HG02943 (cell line): ENCODE data around the gene FRMD4B.
"Not testable (repeated sequence)": the region's sequence is repeated elsewhere in the genome, so short reads cannot be mapped to it uniquely, and the experiment has no call there.

Experiments used
- ATAC-seq: cut with Tn5 transposase; IDR thresholded peaks from one replicate; pipeline ENCODE4 v1.9.1; 2021; ENCODE audit warnings: mild to moderate bottlenecking, low read depth, moderate library complexity; ENCODE audit not compliant: unreplicated experiment

FRMD4B gene

DNA sequence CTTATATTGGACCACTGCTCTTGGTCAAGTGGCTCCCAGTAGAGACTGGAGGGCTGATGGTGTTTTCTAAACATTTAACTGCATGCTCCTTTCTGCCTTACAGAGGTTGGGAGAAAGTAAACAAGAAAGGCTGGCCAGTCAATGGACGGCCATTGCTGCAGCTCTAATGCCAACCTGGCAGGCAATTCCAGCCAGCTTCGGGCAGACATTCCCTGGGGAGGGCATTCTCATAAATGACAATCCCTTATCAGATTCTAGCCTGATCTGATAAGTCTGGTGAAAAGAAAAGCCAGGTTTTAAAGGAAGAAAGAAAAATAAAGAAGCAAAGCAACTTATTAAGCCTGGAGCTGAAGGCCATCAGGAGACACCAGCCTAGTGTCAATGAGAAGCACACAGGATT lies 60.7 kb downstream of the FRMD4B start:
- ATAC-seq = no peak

DNA sequence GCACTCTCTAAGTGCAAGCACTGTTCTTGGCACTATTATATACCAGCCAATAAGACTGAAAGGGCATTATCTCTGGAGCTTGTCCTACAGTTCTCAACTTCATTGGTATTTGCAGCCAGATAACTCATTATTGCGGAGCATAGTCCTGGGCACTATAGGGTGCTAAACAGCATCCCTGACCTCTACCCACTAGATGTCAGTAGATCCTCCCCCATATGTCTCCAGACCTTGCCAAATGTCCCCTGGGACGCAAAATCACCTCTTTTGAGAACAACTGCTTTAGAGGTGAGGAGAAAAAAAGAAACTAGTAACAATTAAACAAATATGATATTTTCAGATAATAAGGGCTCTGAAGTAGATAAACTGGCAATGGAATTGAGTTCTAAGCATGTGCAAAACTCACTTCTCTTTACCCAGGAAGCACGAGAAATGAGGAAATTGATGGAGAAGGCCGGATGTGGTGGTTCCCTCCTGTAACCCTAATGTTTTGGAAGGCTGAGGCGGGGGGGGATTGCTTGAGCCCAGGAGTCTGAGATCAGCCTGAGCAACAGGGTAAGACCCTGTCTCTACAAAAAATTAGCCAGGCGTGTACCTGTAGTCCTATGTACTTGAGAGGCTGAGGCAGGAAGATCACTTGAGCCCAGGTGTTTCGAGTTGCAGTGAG lies 61.4 kb downstream of the FRMD4B start:
- no peak for ATAC-seq

DNA sequence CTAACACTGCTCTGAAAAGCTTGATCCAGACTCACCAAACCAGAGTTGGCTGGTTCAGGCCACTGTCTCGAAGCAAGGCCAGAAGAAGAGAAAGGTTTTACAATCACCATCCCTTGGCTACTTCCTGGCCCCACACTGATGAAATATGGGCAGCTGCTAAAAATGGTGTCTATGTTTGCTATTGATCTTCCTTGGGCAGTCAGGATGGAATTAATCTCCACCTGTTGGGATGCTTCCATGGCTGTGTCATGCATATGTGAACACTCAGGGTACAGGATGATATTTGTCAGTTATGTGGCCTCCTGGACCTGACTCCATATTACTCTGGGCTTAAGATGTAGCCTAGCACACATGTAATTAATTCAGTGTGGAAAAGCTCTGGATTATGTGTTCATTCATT lies 61.9 kb downstream of the FRMD4B start:
- no peak for ATAC-seq

DNA sequence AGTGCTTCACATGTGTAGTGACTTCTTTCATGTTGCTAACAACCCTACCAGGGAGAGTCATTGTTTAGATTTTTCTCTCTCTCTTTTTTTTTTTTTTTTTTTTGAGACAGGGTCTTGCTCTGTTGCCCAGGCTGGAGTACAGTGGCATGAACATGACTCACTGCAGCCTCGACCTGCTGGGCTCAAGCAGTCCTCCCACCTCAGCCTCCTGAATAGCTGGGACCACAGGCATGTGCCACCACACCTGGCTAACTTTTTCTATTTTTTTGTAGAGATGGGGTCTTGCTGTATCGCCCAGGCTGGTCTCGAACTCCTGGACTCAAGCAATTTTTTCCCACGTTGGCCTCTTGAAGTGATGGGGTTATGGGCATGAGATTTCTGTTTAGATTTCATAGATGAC lies 63.4 kb downstream of the FRMD4B start:
- not testable (repeated sequence) for ATAC-seq

DNA sequence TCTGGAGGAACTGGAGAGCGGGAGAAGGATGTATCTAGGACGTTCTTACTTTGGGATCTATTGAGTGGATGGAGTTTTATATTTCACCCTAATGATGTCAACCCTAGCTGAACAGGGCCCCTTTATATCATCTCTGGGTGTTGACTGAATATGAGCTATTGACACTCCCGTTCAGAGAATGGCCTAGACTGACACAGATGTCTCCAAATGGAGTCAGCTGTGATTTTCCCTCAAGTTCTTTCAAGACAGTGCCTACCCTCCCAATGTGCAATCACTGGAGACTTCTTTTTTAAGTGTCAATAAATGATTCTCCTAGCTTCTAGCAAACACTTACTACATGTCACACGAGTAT lies 63.8 kb downstream of the FRMD4B start:
- no peak for ATAC-seq

DNA sequence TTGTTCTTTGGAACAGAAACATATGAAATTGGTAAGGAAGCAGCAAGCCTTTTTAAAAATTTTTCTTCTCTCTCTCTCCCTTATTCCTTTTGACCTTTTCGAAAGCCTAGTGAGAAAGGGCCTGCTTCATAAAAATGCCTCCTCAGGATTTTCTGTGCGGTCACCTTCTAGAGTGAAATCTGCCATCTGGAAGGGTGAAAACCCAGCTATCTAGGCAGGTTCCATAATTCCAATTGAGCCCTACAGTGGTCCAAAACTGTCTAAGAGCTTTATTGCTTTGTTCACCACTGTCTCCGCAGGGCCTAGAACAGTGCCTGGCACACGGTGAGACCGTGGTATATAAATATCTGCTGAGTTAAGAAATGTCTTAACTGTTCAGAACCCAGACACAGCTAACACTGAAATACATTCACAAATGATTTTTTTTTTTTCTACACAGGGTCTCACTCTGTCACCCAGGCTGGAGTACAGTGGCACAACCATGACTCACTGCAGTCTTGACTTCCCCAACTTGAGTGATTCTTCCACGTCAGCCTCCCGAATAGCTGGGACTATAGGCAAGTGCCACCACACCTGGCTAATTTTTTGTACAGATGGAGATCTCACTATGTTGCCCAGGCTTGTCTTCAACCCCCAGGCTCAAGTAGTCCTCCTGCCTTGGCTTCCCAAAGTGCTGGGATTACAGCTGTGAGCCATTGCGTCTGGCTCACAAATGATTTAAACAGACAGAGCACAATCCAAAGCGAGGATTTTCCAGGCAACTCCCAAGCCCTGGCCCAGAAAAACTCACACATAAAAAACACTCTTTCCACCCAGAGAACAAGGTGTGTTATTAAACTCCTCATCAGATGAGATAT lies 64.4 kb downstream of the FRMD4B start:
- ATAC-seq = no peak

DNA sequence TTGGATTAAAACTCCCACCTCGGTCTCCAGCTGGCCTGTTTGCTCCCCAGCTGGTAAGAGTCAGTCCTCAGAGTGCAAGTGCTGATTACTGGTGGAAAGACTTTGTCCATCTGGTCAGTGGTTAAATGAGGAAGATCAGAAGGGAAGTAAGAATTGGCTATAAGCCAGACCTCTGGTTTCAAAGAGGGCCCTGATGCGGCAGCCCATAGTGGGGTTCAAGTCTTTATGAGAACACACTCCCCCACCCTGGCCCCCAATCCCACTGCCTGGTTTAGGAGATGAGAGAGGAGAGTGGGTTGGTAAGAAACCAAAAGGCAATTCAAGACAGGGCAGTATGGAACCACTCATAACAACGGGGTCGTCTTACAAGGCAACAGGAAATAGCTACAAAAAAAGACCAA lies 65.0 kb downstream of the FRMD4B start:
- ATAC-seq = no peak

DNA sequence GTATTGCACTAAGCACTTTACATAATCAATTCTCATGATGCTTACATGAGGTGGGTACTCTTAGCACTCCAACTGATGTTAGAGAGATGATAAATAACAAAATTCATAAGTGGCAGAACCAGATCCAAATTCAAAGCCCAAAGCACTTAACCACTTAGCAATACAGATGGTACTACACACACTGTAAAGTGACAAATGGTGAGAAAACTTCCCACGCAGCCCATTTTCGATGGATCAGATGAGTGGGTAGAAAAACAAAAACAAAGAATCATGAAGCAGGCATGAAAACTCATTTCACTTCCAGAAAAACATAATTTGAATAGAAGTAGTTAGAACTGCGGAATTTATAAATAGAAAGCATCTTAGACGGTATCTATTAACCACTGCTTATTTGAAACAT lies 66.2 kb downstream of the FRMD4B start:
- ATAC-seq = no peak

DNA sequence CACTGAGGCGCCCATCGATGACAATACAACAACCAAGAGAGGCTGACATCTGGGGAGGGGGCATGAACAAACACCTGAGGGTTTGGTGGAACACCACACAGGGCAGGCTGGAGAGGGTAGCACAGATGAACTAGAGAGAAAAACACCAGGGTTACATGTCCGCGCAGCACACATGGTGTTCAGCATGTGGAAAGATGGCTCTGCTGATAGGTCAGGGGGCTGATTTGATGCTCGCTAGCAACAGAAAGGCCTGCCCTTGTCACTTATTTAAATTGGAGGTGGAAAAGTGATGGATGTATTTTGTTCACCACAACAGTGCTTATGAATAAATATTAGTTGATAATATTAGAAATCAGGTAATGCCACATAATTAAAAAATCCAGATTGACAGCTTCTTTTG lies 67.5 kb downstream of the FRMD4B start:
- ATAC-seq = no peak

DNA sequence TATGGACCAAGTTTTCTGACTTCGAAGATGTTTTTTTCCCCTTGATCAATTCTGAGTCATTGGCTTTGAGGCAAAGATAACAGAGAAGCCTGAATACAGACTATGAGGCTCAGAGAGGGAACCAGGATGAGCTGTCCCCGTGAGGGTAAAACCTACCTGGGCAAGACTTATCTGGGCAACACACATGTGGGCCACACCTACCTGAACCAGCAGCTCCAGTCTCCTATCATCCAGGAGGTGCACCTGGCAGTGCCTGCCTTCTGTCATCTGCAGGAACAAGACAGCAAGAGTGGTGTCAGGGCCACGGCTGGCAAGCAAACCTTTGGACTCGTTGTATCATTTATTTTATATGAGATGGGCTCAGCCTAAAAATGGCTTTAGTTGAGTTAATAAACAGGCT lies 72.6 kb downstream of the FRMD4B start:
- no peak for ATAC-seq

DNA sequence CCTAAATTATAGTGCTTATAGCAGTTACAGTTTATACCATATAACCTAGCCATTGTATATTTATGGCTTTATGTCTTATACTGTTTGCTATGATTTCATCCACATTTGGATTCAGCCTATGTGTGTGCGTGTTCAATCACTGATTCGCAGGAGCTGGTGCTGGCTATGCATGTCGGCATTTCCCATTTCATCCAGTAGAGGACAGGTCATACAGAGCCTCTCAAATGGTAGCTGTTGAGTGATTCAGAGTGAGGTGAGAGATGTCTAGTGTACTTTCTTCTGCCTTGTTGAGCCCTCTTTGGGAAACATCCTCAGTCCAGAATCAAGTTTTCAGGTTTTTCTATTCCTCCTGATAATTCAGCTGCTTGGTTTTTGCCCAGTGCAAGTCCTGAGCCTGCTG lies 76.1 kb downstream of the FRMD4B start:
- no peak for ATAC-seq

DNA sequence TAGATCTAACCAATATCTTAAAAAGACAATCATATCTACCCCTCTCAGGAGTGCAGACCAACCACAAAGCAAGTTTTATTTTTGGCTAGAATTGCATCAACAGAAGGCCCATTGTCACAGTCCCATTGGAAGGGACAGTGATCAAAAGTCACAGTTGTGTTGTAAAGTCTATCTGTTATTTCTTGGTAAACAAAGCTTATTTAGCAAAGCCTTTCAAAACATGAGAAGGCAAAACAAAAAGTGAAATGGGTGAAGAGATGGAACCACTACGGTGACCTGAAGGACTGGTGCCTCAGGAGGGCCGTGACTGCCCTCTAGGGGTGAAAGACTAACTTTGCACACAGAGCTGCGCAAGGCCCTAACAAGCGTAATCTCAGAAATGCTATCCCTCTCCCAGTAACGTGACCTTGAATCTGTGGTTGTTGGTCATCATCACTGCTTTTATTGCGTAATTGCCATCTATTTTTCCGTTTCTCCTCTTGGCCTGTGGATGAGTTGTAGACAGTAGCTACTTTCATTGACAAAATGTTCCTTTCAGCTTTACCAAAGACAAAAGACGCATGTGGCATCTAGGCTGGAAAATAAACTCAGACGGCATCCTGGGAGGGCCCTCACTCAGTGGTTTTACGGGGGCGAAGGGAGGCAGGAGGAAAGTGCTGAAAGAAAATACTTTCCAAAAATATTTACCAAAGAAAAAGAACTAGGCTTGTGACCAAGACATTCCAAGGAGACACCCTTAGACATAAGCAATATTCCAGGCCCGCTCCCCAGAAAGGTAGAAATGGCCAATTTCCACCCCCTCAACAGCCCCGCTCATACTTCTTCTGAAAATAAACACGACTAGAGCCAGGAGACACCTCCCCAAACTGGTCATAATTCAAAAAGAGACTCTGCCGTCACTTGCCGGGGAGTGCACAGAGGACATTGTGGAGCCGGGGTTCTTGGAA lies 79.4 kb downstream of the FRMD4B start:
- peak; percentile 88 for ATAC-seq

DNA sequence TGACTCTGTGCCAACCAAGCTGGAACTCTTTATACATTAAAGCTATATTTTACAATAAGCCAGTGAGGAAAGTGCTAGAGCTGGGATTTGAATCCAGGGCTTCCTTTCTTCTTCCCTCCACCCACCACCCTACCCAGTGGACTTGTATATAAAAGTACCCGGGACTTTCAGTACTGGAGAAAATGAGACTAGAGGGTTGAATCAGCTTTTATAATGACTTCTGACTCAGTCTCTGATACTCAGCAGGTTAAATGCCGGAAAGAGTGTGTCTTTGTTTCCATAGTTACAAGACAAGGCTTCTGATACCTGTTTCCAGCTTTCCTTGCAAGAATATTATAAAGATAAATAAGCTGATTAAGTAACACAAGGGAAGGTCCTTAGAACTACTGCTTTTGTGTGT lies 80.9 kb downstream of the FRMD4B start:
- no peak for ATAC-seq

DNA sequence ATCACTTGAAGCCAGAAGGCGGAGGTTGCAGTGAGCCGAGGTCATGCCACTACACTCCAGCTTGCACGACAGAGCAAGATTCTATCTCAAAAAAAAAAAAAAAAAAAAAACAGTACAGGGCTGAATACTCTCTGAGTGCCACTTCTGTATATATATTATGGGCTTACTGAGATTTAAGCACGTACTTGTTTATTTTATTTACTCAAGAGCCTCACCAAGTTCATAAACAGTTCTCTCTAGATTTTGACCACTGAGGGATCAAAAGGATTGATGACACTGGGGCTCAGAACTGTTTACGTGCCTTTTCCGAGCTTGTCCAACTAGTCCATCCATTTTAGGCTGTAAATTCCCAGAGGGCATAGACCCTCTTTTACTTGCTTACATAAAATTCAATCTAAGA lies 81.5 kb downstream of the FRMD4B start:
- ATAC-seq = no peak

DNA sequence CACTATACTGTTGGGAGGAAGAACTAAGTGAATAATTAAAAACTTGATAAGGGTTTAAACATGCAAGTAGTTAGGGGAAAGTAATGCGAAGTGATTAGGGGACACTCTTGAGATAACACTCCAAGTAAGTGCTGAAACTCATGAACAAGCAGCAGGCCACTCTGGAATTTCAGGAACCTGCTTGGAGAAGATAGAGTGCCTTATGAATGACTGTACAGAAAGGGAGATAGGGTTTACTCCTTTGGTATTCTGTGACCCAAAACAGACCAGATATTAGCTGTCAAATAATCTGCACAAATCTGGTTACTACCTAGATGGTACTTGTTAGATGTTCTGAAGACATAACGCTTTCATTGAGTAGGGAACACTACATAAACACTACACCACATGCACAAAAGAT lies 85.6 kb downstream of the FRMD4B start:
- no peak for ATAC-seq

DNA sequence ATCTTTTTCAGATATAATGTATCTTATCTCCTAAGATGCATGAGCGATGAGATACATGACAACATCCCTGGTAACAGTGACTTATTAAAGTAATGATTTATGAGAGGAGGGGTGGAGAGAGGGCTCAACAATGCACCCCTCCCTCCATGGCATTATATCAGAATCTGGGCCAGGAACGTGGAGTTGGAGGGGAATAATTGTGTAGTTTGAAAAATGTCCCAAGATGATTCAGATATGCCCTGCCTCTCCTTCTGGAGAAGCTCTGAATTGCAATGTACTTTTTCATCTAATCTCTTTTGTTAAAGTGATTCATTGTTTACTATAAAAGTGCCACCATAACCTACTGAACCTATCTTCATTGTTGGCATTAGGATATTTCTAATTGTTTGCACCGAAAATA lies 86.5 kb downstream of the FRMD4B start:
- ATAC-seq = no peak

DNA sequence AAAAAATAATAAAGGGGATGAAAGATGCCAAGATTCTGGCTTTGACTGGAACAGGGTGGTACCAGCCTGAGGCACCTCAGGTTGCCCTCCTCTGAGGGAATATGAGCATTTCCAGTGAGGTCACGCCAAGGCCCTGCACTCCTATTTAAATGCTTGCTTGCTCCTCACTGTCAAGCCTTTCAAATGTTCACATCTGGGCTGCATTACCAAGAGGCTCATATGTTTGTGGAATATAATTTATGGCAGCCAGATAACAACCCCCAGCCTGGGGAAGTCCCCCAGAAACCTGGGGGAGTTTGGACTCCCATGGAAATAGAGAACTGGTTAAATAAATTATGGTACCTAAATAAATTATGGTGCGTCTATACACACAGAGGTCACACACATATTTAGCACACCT lies 88.4 kb downstream of the FRMD4B start:
- no peak for ATAC-seq

DNA sequence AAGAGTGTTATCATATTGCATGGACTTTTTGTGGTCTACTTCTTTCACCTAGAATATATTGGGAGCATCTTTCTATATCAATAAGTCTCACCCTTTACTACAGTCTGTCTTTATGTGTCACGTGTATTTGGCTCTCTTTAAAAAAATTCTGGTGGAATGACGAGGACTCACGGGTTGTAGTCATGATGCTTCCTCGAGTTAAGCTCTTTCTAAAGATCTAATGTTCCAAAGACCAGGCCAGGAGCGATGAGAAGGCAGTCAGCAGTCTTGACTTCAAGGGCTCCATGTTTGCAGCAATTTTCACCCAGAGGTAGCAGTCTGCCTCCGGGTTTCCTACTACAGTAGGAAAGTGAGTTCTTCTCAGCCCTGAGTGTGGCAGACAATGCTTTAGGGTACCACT lies 88.9 kb downstream of the FRMD4B start:
- ATAC-seq = no peak

DNA sequence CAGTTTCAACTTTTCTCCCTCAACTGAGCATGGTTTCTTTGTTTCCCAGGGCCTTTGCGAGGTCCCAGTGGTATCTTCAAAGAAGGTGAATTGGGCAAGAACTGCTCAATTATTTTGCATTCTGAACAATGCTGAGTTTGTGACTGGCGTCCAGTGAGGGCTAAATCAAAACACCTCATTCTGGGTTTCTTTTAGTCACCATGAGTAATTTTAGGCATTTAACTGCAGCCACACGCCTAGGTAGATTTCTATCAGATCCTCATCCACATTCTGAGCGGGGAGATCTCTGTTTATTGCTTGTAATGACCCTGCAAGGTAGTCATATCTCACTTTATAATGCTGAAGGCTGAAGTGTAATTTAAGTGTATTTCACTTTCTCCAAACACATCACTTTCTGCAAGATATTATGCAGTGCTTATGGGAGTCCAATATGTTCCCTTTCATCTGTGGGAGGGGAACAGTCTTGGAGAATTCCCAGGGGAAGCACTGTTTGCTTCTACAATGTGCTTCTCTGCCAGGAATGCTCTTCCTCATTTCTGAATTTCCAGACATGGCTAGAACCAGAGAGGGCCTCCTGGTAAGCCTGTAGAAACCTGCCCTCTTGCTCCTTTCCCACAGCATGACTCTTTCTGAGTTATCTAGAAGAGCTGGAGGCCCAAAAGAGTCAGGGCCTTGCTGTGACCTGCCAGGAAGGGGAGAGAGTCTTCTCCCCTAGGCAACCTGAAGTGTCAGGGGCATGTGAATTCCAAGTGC lies 91.7 kb downstream of the FRMD4B start:
- ATAC-seq = no peak

DNA sequence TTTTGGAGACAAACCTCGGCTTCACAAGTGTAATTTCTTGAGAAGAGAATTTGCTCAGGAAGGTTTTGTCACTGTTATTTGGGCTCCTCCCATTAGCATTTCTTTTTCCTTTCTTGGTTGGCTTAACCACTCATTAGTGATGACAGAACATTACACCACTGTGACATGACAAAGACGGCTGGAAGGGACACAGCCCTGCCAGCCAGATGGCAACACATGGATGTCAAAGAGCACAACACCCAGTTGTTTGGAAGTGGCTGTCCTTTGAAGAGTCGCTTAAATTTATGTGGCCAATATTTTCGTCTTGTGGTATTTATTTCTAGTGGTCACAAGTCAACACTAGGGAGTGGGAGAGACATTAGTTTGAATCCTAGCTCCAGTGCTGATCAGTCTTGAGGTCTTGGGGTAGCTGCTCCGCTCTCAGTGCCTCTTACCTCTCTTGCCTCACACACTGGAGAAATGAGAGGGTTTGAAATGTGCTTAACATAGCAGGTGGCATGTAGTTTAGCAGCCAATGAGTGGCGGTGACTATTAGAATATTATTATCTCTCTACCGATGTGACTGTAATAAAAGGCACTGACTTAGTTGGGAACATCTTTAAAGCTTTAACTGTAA lies 92.8 kb downstream of the FRMD4B start:
- ATAC-seq = no peak
